ENCODE measurements around the gene MPP2.

GRCh38 chr17:43900183-43900857 lies 7.0 kb downstream of the MPP2 start:
- TF ChIP-seq CTCF (IDR thresholded peaks at IDR 0.05; ENCODE audit: low read length) (no peak), EZH2 (optimal IDR thresholded peaks at IDR 0.05; ENCODE audit: low read depth, low read length) (no peak), EZH2phosphoT487 (IDR thresholded peaks at IDR 0.05; ENCODE audit: low read length) (no peak)

Data from MM.1S (cell line).